SU-DHL-6 (cell line): ENCODE measurements around the gene DTYMK.

Experiments used
- H2AFZ ChIP-seq: fragments of 200-600 bp; sonication (generic); 2 replicates; pipeline ENCODE4 v1.6.1; 2014; ENCODE audit warnings: low read depth, mild to moderate bottlenecking, moderate library complexity, mixed read lengths, antibody characterized with exemption, low read length; ENCODE audit not compliant: severe bottlenecking
- H3F3A ChIP-seq: fragments of 200-600 bp; shearing (Covaris generic); 2 replicates; pipeline ENCODE4 v1.6.0; 2016; ENCODE audit warnings: antibody characterized with exemption, mild to moderate bottlenecking; ENCODE audit not compliant: insufficient read depth
- H3K27ac ChIP-seq: fragments of 200-600 bp; sonication (generic); 2 replicates; pipeline ENCODE4 v1.5.1; 2016; ENCODE audit warnings: low read depth, mild to moderate bottlenecking, low read length, moderate library complexity, mixed read lengths
- H3K27me3 ChIP-seq: fragments of 200-600 bp; sonication (generic), shearing (Covaris generic); 2 replicates; pipeline ENCODE4 v1.6.0; 2014; ENCODE audit warnings: mild to moderate bottlenecking, low read length
- H3K36me3 ChIP-seq: fragments of 200-600 bp; sonication (generic); 2 replicates; pipeline ENCODE4 v1.6.1; 2014; ENCODE audit warnings: mild to moderate bottlenecking, low read length, mixed read lengths
- H3K4me2 ChIP-seq: fragments of 300-600, 200-600 bp; shearing (Covaris generic), sonication (generic); 2 replicates; pipeline ENCODE4 v1.6.0; 2014; ENCODE audit warnings: low read length, low read depth, mild to moderate bottlenecking; ENCODE audit not compliant: poor library complexity, severe bottlenecking
- H3K4me3 ChIP-seq: fragments of 200-600 bp; sonication (generic); 2 replicates; pipeline ENCODE4 v1.5.1; 2014; ENCODE audit warnings: antibody characterized with exemption, low read length, mild to moderate bottlenecking, mixed read lengths; ENCODE audit not compliant: insufficient read depth, poor library complexity, severe bottlenecking
- H3K79me2 ChIP-seq: fragments of 200-600 bp; sonication (generic); 2 replicates; pipeline ENCODE4 v1.6.1; 2014; ENCODE audit warnings: mild to moderate bottlenecking, low read length, moderate library complexity; ENCODE audit not compliant: insufficient read depth
- H3K9ac ChIP-seq: fragments of 200-600 bp; sonication (generic); 2 replicates; pipeline ENCODE4 v1.7.0; 2014; ENCODE audit warnings: mild to moderate bottlenecking, low read length
- H3K9me2 ChIP-seq: fragments of 200-600 bp; sonication (generic); replicated peaks from 2 replicates; pipeline ENCODE4 v1.6.1; 2014; ENCODE audit warnings: low read length; ENCODE audit not compliant: insufficient read depth
- H3K9me3 ChIP-seq: fragments of 200-600 bp; sonication (generic); 2 replicates; pipeline ENCODE4 v1.6.1; 2014; ENCODE audit warnings: low read length, mixed read lengths; ENCODE audit not compliant: insufficient read depth
- H4K20me1 ChIP-seq: fragments of 200-600 bp; sonication (generic); 2 replicates; pipeline ENCODE4 v1.6.1; 2014; ENCODE audit warnings: low read depth, mild to moderate bottlenecking, antibody characterized with exemption, low read length, moderate library complexity, mixed read lengths
- EZH2phosphoT487 ChIP-seq: fragments of 200-600 bp; sonication (generic), shearing (Covaris generic); conservative IDR thresholded peaks from 2 replicates; pipeline ENCODE4 v1.6.1; 2018; ENCODE audit warnings: mild to moderate bottlenecking, antibody characterized with exemption, low read length, moderate library complexity, mixed read lengths
- TF ChIP-seq, protein P1 (sequence below): fragments of 200-600 bp; sonication (generic); IDR thresholded peaks from one replicate; pipeline ENCODE4 v1.5.1; 2017; ENCODE audit warnings: antibody characterized with exemption, mild to moderate bottlenecking, low read length, moderate library complexity; ENCODE audit not compliant: insufficient read depth, poor library complexity, severe bottlenecking

Gene DTYMK, protein sequence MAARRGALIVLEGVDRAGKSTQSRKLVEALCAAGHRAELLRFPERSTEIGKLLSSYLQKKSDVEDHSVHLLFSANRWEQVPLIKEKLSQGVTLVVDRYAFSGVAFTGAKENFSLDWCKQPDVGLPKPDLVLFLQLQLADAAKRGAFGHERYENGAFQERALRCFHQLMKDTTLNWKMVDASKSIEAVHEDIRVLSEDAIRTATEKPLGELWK

DNA sequence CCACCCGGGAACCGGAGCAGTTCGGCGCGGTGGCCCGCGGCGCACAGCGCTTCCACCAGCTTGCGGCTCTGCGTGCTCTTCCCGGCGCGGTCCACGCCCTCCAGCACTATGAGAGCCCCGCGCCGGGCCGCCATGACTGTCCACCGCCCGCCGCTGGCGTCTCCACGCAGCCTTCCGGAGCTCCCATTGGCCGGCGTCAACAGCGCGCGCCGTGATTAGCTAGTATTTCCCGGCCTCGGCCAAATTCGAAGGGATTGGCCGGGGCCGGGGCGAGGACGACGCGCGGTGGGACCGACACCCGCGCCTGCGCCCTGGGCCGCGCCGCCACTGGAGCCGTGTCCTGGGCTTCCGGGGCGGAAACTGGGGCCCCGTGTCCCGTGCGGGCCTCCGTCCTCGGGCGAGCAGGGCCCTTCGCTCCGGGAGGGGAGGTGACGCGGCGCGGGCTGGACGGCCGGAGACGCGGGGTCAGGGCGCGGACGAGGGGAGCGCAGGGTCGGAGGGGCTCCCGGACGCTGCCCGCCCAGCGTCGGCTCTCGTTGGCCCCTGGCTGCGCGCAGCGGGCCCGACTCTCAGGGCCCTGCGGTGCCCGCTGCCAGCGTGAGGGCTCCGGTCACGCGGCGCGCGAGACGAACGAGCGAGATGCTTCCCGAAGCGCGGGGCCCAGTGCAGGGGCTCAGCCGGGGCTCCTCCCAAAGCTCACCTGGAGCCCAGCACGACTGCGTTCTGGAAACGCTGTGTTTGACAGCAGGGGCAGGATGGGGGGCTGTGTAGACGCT is at the start of gene DTYMK:
Gene DTYMK, minus strand, starts transcription at position 166 of the 776 bp plus-strand sequence. Its CDS starts 32 bp downstream, at position 134.
- Histone ChIP-seq H3K9me2 (no peaks in the 10 kb centered on the region), H3K9me3 (no peaks in the 10 kb centered on the region), H3F3A (no peaks in the 10 kb centered on the region), H2AFZ (peak within 1 kb of the TSS; percentile 50), H3K27me3 (no peaks in the 10 kb centered on the region), H3K4me2 (peak within 1 kb of the TSS; percentile 92), H4K20me1 (no peaks in the 10 kb centered on the region), H3K79me2 (peaks cover 73% of the 10 kb centered on the region), H3K27ac (peak within 1 kb of the TSS; percentile 68), H3K9ac (peak within 1 kb of the TSS; percentile 98), H3K36me3 (peaks cover 9% of the 10 kb centered on the region; the same call in 1 of the 2 replicates), H3K4me3 (peak within 1 kb of the TSS; percentile 86)
- TF ChIP-seq EZH2phosphoT487: no peak
- TF ChIP-seq, protein P1, sequence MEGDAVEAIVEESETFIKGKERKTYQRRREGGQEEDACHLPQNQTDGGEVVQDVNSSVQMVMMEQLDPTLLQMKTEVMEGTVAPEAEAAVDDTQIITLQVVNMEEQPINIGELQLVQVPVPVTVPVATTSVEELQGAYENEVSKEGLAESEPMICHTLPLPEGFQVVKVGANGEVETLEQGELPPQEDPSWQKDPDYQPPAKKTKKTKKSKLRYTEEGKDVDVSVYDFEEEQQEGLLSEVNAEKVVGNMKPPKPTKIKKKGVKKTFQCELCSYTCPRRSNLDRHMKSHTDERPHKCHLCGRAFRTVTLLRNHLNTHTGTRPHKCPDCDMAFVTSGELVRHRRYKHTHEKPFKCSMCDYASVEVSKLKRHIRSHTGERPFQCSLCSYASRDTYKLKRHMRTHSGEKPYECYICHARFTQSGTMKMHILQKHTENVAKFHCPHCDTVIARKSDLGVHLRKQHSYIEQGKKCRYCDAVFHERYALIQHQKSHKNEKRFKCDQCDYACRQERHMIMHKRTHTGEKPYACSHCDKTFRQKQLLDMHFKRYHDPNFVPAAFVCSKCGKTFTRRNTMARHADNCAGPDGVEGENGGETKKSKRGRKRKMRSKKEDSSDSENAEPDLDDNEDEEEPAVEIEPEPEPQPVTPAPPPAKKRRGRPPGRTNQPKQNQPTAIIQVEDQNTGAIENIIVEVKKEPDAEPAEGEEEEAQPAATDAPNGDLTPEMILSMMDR: no peak

DNA sequence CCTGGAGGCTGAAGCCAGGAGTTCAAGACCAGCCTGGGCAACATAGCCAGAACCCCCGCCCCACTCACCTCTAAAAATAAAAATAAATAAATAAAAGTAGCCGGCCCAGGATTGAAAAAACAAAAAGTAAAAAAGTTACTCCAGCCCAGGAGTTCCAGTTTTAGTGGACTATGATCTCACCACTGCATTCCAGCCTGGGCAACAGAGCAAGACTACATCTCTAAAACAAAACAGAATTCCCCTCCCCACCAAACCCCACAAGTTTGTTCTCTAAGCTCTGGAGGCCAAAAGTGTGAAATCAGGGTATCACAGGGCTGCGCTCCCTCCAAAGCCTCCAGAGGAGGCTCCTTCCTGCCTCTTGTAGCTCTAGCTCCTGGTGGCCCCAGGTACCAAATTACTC is 49.5 kb upstream of the DTYMK start:
- H2AFZ ChIP-seq: no peak overlapping the region
- H3K9ac ChIP-seq: no peak overlapping the region
- H3F3A ChIP-seq: no peaks in the 10 kb centered on the region
- H3K4me3 ChIP-seq: no peak overlapping the region
- H3K79me2 ChIP-seq: peaks cover 6% of the 10 kb centered on the region; the same call in 1 of the 2 replicates
- no peaks in the 10 kb centered on the region for H4K20me1 ChIP-seq
- no peaks in the 10 kb centered on the region for H3K36me3 ChIP-seq
- peak overlapping the region; percentile 5 for H3K4me2 ChIP-seq
- no peak overlapping the region for H3K27ac ChIP-seq
- no peak for TF ChIP-seq EZH2phosphoT487
- TF ChIP-seq, protein P1: no peak
- no peaks in the 10 kb centered on the region for H3K9me3 ChIP-seq
- no peaks in the 10 kb centered on the region for H3K27me3 ChIP-seq
- H3K9me2 ChIP-seq: no peaks in the 10 kb centered on the region

DNA sequence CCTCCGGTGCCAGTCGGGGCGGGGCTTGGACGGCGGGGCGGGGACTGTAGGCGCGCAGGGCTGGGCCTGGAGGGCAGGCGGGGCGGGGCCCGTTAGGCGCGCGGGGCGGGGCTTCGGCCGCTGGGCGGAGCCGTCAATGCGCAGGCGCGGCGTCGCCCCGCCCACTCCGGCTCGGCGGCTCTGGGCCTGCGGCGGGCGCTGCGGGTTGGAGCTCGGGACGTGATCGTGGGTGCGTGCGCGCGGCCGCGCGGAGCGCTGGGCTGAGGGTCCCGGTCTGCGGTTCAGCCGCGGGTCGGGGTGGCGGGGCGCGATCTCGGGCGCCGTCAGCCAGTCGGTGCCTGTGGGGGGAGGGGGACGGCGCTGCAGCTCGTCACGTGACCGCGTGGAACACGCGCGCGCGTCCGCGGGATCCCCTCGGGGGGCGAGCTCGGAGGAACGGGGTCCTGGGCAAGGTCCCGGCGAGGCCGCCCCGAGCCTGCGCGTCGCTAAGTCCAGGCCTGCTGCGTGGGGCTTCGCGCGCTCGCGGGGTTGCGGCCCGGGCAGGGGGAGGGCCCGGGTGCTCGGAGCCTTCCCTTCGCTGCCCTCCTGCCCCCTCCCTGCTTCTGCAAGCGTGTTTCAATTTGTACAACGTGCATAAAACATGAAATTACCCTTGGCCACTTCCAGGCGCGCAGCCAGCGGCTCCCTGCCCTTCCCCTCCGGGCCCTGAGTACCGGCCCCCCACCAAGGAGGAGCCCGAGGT is 48.0 kb upstream of the DTYMK start, which contains the start of gene D2HGDH:
Gene D2HGDH, plus strand, starts transcription at position 164 of the 742 bp plus-strand sequence. CDS start 595 bp downstream, outside the sequence.
- peak within 1 kb of the TSS; percentile 66 for H3K4me3 ChIP-seq
- TF ChIP-seq, protein P1: no peak
- no peak for TF ChIP-seq EZH2phosphoT487
- H3K4me2 ChIP-seq: peak within 1 kb of the TSS; percentile 68
- H3K79me2 ChIP-seq: peaks cover 6% of the 10 kb centered on the region; the same call in 1 of the 2 replicates
- no peaks in the 10 kb centered on the region for H3K9me3 ChIP-seq
- H2AFZ ChIP-seq: peak within 1 kb of the TSS; percentile 95
- peak within 1 kb of the TSS; percentile 86 for H3K9ac ChIP-seq
- no peaks in the 10 kb centered on the region for H3F3A ChIP-seq
- H4K20me1 ChIP-seq: no peaks in the 10 kb centered on the region
- H3K27me3 ChIP-seq: no peaks in the 10 kb centered on the region
- H3K27ac ChIP-seq: peak within 1 kb of the TSS; percentile 65
- no peaks in the 10 kb centered on the region for H3K36me3 ChIP-seq
- H3K9me2 ChIP-seq: no peaks in the 10 kb centered on the region
